NCI-H1436 (cell line): Measurements from ENCODE around the gene PANX3.
A peak's percentile ranks its signal among the peaks of the same experiment; 100 is the strongest.

Experiments used
- DNase-seq: peaks from one replicate; lab custom pipeline; 2025; lab: John Stamatoyannopoulos, UW

The PANX3 gene

DNA sequence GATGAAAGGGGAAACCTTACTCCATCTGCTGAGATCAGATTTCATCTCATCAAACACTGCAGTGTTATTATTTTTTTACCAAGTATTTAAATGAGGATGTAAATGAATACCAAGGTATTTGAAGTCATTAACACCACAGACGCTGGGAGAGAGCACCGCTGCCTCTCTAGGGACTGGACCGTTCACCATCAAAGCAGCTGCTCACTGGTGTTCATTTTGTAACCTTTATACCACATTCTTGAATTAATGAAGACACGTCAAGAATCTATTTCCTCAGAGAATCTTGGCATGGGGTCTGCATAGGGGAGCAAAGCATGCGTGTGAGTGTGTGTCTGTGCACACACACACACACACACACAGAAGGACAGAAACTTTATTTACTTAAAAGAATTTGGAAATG is 46.7 kb downstream of the PANX3 start:
- peak; percentile 34 for DNase-seq

- DNase-seq, result no peak
Measured at GRCh38 chr11:124658501-124658900, 47.3 kb downstream of the PANX3 start.

DNA sequence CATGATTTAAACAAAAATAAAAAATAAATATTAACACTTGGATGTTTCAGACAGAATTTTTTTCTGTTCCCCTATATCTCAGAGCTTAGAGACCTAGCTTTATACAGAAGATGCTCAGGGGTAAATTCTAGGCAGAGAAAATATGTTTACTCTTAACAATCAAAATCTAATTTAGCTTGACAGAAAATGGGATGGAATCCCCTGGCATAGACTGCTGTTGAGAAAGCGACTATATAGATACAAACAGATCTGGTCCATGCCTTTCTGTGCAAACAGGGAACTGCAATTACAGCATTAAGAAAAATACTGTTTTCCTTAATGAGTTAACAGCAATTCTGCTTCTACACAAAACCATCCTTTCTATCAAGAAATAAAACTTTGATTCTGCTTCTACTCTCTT is 47.8 kb downstream of the PANX3 start:
- DNase-seq, result no peak

DNA sequence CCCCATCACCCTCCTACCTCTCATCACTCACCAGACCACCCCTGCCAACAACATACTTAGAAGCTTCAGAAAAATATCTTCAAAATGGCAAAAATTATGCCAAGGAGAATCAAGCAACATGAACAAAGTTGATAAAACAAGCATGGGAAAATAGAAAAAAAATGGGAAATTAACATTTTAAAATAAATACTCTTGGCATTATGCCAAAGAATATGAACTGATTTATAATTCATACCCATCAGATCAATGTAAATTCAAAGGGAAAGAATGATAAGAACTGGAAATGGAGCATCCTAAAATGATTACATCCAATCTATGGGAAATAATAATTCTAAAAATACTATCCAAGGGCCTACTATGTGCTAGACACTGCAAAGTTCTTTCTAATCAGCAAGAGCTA is 50.3 kb downstream of the PANX3 start:
- DNase-seq, result no peak

GRCh38 chr11:124662106-124662505 is 50.9 kb downstream of the PANX3 start:
- no peak for DNase-seq

- no peak for DNase-seq
Measured at GRCh38 chr11:124663861-124664260, 52.6 kb downstream of the PANX3 start.

GRCh38 chr11:124667601-124668000 is 56.4 kb downstream of the PANX3 start:
- DNase-seq, result no peak

DNA sequence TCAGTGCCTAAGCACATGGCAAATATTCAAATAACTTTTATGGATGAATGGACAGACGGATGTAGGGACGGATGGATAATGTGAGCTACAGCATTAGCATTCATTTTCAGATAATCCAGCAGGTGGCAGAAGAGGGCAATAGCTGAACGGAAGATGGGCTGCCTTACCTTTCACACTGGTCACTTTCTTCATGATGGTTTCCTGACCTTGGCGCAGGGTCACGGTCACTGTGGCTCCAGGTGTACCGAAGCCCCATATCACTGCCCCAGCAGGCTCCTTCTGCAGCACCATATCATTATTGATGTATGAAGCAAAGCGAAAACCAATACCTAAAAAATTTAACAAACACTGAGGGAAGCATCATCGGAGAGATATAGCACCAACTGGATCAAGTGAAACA is 58.0 kb downstream of the PANX3 start:
- peak; percentile 15 for DNase-seq
